ENCODE measurements around the gene KLHL8. TPM values are rescaled to one million over a fixed set of nuclear protein-coding genes. Genes with fewer than 3 reads are reported as not detected.

Gene KLHL8
- total RNA-seq, 2 donors from 2014 or later = 4.3 to 11.2 TPM

DNA sequence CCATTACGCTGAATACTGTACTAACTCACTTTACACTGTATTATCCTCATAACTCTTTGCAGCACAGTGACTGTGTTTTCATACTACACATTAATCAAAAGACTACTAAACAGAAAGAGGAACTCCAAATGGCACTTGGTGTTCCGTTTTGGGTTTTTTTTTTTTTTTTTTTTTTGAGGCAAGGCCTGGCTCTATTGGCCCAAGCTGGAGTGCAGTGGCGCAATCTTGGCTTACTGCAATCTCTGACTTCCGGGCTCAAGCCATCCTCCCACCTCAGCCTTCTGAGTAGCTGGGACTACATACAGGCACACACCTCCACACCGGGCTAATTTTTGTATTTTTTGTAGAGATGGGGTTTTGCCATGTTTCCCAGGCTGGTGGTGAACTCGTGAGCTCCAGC, 10.7 kb downstream of the KLHL8 start:
- H3K36me3 ChIP-seq (ENCODE audit: control insufficient read depth, insufficient read depth, low read length) = no peaks in the 10 kb centered on the region
- H3K9me3 Mint-ChIP-seq = no peaks in the 10 kb centered on the region
- WGBS, 2 experiments (ENCODE audit: insufficient coverage in 1 of 2, insufficient read length in 1 of 2) = 77 to 97% methylated on average over 2 to 6 of the region's 6 CpGs
- TF ChIP-seq, protein P1, sequence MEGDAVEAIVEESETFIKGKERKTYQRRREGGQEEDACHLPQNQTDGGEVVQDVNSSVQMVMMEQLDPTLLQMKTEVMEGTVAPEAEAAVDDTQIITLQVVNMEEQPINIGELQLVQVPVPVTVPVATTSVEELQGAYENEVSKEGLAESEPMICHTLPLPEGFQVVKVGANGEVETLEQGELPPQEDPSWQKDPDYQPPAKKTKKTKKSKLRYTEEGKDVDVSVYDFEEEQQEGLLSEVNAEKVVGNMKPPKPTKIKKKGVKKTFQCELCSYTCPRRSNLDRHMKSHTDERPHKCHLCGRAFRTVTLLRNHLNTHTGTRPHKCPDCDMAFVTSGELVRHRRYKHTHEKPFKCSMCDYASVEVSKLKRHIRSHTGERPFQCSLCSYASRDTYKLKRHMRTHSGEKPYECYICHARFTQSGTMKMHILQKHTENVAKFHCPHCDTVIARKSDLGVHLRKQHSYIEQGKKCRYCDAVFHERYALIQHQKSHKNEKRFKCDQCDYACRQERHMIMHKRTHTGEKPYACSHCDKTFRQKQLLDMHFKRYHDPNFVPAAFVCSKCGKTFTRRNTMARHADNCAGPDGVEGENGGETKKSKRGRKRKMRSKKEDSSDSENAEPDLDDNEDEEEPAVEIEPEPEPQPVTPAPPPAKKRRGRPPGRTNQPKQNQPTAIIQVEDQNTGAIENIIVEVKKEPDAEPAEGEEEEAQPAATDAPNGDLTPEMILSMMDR (conservative IDR thresholded peaks at IDR 0.05) = no peak
- H3K4me1 ChIP-seq (ENCODE audit: control insufficient read depth, insufficient read depth, low read length) = no peaks in the 10 kb centered on the region
- no peaks in the 10 kb centered on the region for H3K27me3 ChIP-seq (ENCODE audit: control insufficient read depth, insufficient read depth, low read length, poor library complexity, severe bottlenecking)
- no peak overlapping the region for H3K27ac Mint-ChIP-seq
- no peak overlapping the region for H3K27ac ChIP-seq (ENCODE audit: low read depth, low read length)
- H3K9me3 ChIP-seq (ENCODE audit: control insufficient read depth, low read length) = no peaks in the 10 kb centered on the region
- H3K4me3 Mint-ChIP-seq = no peak overlapping the region
- no peaks in the 10 kb centered on the region for H3K36me3 Mint-ChIP-seq (ENCODE audit: low read depth)
- H3K4me3 ChIP-seq (ENCODE audit: low read length) = no peak overlapping the region
- DNase-seq = no peak
- H3K9ac ChIP-seq (ENCODE audit: extremely low read depth, low read length, poor library complexity, severe bottlenecking) = no peak overlapping the region
- H3K4me1 Mint-ChIP-seq = no peaks in the 10 kb centered on the region
- H3K27me3 Mint-ChIP-seq (ENCODE audit: insufficient read depth) = no peaks in the 10 kb centered on the region

DNA sequence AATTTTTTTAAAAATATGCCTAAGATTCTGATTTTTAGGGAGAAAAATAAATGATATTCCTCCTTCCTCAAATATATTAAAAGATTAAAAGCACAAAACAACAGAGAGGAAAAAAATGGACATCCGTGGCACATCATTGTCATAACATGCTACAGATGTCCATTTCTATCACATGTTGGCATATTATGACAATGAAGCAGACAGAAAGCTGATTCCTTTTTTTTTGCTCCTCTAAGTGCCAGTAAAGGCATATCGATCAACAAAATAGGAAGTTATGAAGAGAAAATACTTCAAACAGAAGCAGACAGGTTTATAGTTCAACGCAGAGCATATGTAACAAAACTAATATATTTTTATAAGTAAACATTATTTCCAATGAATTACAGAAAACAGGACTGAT, 11.2 kb downstream of the KLHL8 start:
- no peak for DNase-seq

DNA sequence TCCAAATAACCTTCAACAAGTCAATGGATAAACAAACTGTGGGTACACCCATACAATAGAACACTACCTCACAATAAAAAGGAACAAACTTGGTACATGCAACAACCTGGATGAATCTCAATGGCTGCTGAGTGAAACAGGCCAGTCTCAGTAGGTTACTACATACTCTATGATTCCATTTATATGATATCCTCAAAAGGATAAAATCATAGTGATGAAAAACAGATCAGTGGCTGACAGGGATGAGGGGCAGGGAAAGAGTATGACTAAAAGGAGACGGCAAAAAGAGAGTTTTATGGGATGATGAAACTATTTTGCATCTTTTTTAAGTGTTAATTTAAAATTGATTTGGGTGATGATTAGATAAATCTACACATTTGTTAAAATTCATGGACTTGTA, 15.9 kb downstream of the KLHL8 start:
- WGBS, 2 experiments (ENCODE audit: insufficient coverage in 1 of 2, insufficient read length in 1 of 2) = 97 to 100% methylated on average over 1 of the region's 1 CpG

More for the DNA sequence above, 11.2 kb downstream of the KLHL8 start:
- Mint-ChIP-seq H3K4me1 (no peaks in the 10 kb centered on the region), H3K36me3 (ENCODE audit: low read depth) (no peaks in the 10 kb centered on the region), H3K9me3 (no peaks in the 10 kb centered on the region), H3K4me3 (no peak overlapping the region), H3K27ac (no peak overlapping the region), H3K27me3 (ENCODE audit: insufficient read depth) (no peaks in the 10 kb centered on the region)
- Histone ChIP-seq H3K4me1 (ENCODE audit: control insufficient read depth, insufficient read depth, low read length) (no peaks in the 10 kb centered on the region), H3K4me3 (ENCODE audit: low read length) (no peak overlapping the region), H3K27me3 (ENCODE audit: control insufficient read depth, insufficient read depth, low read length, poor library complexity, severe bottlenecking) (no peaks in the 10 kb centered on the region), H3K36me3 (ENCODE audit: control insufficient read depth, insufficient read depth, low read length) (no peaks in the 10 kb centered on the region), H3K9me3 (ENCODE audit: control insufficient read depth, low read length) (no peaks in the 10 kb centered on the region), H3K9ac (ENCODE audit: extremely low read depth, low read length, poor library complexity, severe bottlenecking) (no peak overlapping the region), H3K27ac (ENCODE audit: low read depth, low read length) (no peak overlapping the region)
- TF ChIP-seq, protein P1 (conservative IDR thresholded peaks at IDR 0.05) = no peak
- 89 to 100% methylated on average over 1 to 3 of the region's 3 CpGs for WGBS, 2 experiments (ENCODE audit: insufficient coverage in 1 of 2, insufficient read length in 1 of 2)

More for the DNA sequence above, 15.9 kb downstream of the KLHL8 start:
- H3K9me3 Mint-ChIP-seq = peaks cover 6% of the 10 kb centered on the region
- DNase-seq = no peak
- H3K27ac Mint-ChIP-seq = no peak overlapping the region
- no peaks in the 10 kb centered on the region for H3K4me1 Mint-ChIP-seq
- no peaks in the 10 kb centered on the region for H3K27me3 ChIP-seq (ENCODE audit: control insufficient read depth, insufficient read depth, low read length, poor library complexity, severe bottlenecking)
- TF ChIP-seq, protein P1 (conservative IDR thresholded peaks at IDR 0.05) = no peak
- H3K27me3 Mint-ChIP-seq (ENCODE audit: insufficient read depth) = no peaks in the 10 kb centered on the region
- peaks cover 6% of the 10 kb centered on the region for H3K36me3 Mint-ChIP-seq (ENCODE audit: low read depth)
- no peaks in the 10 kb centered on the region for H3K9me3 ChIP-seq (ENCODE audit: control insufficient read depth, low read length)
- no peaks in the 10 kb centered on the region for H3K36me3 ChIP-seq (ENCODE audit: control insufficient read depth, insufficient read depth, low read length)
- H3K4me3 Mint-ChIP-seq = no peak overlapping the region
- no peak overlapping the region for H3K9ac ChIP-seq (ENCODE audit: extremely low read depth, low read length, poor library complexity, severe bottlenecking)
- H3K4me3 ChIP-seq (ENCODE audit: low read length) = no peak overlapping the region
- no peak overlapping the region for H3K27ac ChIP-seq (ENCODE audit: low read depth, low read length)
- H3K4me1 ChIP-seq (ENCODE audit: control insufficient read depth, insufficient read depth, low read length) = no peaks in the 10 kb centered on the region
